Lower leg skin (tissue), 4 donors: ENCODE data around the gene PUS1. TPM values are rescaled to one million over a fixed set of nuclear protein-coding genes. Genes with fewer than 3 reads are reported as not detected.

Source experiments
- DNase-seq, 2 donors: peaks; one replicate each; pipeline ENCODE4 v3.0.0-alpha.2; 2019; ENCODE audit warnings: low spot score in 2 of 2
- H3K4me3 ChIP-seq: fragments of 200-600 bp; sonication (generic); 2 replicates; pipeline ENCODE4 v1.5.1; 2017; ENCODE audit warnings: mild to moderate bottlenecking, low read depth; ENCODE audit not compliant: poor library complexity, severe bottlenecking
- POLR2A ChIP-seq, 2 donors: fragments of 450-650 bp; IDR thresholded peaks; one replicate each; pipeline ENCODE4 v1.6.1; 2016 to 2017; ENCODE audit warnings: antibody characterized with exemption in 2 of 2, mild to moderate bottlenecking in 1 of 2, moderate library complexity in 1 of 2
- WGBS, 2 donors: methylation state at CpG; one replicate each; pipeline ENCODE4 v1.1.5; 2018; 5-methylcytosine and 5-hydroxymethylcytosine counted together
- intact Hi-C: fragments of 100-400 bp; cut with DNase I; formaldehyde crosslinking; loops from one replicate; pipeline ENCODE4 v1.15.0; 2023; ENCODE audit warnings: low total_unique reads
- total RNA-seq, 4 donors: library from RNA; depleted of rRNA; stranded (reverse); fragments of >200 nt; gene quantifications; one replicate each; pipeline ENCODE4 v1.1.0, GENCODE V29; 2016
- TF ChIP-seq, protein P1 (sequence below), 3 donors: fragments of 450-650 bp; IDR thresholded peaks; one replicate each; pipeline ENCODE4 v1.5.1; 2016; ENCODE audit warnings: antibody characterized with exemption in 3 of 3, mild to moderate bottlenecking in 3 of 3, moderate library complexity in 2 of 3

The PUS1 gene
- total RNA-seq, 4 donors from 2014 or later: 8.3 to 36.4 (median 19.0) TPM

DNA sequence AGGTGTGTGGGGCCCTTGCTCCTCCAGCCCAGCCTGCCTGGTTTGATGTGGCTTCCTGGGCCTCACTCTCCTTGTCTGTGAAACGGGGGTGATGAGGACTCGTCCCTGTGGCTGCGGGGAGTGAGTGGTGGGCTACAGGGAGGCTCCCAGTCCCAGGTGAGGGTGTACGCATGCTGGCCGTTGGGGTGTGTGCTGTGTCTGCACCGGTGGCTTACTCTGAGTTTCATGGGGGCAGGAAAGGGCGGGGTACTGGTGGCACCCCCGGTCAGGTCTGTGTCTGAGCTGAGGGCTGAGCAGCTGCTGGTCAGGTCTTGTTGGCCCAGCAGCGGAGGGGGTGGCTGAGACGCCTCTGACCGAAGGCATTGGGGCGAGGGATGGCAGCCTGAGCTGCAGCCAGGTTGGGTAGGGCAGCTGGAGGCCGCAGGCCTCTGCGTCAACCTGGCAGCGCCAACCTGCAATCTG lies 23.4 kb upstream of the PUS1 start:
- DNase-seq: no peak
- intact Hi-C loops: no loop called here
- TF ChIP-seq, protein P1, sequence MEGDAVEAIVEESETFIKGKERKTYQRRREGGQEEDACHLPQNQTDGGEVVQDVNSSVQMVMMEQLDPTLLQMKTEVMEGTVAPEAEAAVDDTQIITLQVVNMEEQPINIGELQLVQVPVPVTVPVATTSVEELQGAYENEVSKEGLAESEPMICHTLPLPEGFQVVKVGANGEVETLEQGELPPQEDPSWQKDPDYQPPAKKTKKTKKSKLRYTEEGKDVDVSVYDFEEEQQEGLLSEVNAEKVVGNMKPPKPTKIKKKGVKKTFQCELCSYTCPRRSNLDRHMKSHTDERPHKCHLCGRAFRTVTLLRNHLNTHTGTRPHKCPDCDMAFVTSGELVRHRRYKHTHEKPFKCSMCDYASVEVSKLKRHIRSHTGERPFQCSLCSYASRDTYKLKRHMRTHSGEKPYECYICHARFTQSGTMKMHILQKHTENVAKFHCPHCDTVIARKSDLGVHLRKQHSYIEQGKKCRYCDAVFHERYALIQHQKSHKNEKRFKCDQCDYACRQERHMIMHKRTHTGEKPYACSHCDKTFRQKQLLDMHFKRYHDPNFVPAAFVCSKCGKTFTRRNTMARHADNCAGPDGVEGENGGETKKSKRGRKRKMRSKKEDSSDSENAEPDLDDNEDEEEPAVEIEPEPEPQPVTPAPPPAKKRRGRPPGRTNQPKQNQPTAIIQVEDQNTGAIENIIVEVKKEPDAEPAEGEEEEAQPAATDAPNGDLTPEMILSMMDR (IDR thresholded peaks at IDR 0.05): no peak
- no peak for TF ChIP-seq POLR2A (IDR thresholded peaks at IDR 0.05)
- WGBS, 2 donors: 87 to 93% methylated on average over 12 to 14 of the region's 15 CpGs
- no peak overlapping the region for H3K4me3 ChIP-seq

DNA sequence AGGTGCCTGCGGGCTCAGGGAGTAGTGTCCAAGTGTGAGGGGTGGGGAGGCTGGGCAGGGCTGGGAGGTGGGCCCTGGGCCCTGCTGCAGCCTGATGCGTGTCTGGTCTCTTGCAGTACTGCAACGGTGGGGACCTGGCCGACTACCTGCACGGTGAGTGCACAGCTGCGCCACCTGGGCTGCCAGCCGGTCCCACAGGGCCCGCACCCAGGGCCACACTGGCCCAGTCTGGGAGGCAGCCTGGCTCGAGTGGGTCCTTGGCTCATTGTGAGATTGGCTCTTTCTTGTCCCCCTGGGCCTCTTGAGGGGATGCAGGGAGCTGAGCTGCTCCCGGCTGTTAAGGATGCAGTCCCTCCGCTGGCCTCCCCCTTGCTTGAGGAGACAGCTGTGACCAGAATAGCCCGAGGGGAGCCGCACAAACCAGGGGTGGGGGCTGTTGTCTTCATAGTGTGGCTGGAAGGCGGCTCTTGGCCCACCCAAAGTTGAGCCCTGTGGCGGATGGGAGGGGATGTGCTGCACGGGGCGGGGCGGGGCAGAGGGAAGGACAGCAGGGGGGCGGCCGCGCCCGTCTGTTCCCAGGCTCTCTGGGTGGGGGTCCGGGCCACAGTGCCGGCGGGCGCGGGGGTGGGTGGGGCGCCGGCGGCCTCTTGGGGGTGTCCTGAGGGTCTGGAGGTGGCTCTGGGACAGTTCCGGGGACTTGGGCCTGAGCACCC lies 21.5 kb upstream of the PUS1 start:
- WGBS, 2 donors: 84 to 92% methylated on average over 20 to 26 of the region's 31 CpGs
- DNase-seq: no peak
- TF ChIP-seq, protein P1 (IDR thresholded peaks at IDR 0.05): no peak
- no peak for TF ChIP-seq POLR2A (IDR thresholded peaks at IDR 0.05)
- intact Hi-C loops: no loop called here
- H3K4me3 ChIP-seq: no peak overlapping the region

GRCh38 chr12:131908092-131909080 lies 20.7 kb upstream of the PUS1 start:
- TF ChIP-seq, protein P1 (IDR thresholded peaks at IDR 0.05): no peak
- no peak for TF ChIP-seq POLR2A (IDR thresholded peaks at IDR 0.05)
- H3K4me3 ChIP-seq: no peak overlapping the region
- intact Hi-C loops: no loop called here
- 96% methylated on average over 90 to 95 of the region's 96 CpGs for WGBS, 2 donors
- DNase-seq: no peak

- H3K4me3 ChIP-seq: no peak overlapping the region
- 96% methylated on average over 24 to 51 of the region's 61 CpGs for WGBS, 2 donors
- no peak for DNase-seq
- intact Hi-C loops: no loop called here
- no peak for TF ChIP-seq POLR2A (IDR thresholded peaks at IDR 0.05)
- TF ChIP-seq, protein P1 (IDR thresholded peaks at IDR 0.05): no peak
Measured at GRCh38 chr12:131909081-131909751, 19.9 kb upstream of the PUS1 start.

GRCh38 chr12:131909752-131910219 lies 19.3 kb upstream of the PUS1 start:
- TF ChIP-seq, protein P1 (IDR thresholded peaks at IDR 0.05): no peak
- TF ChIP-seq POLR2A (IDR thresholded peaks at IDR 0.05): no peak
- WGBS, 2 donors: 92 to 94% methylated on average over 26 of the region's 26 CpGs
- no peak overlapping the region for H3K4me3 ChIP-seq
- DNase-seq: no peak
- intact Hi-C loops: no loop called here
